D721Med (cell line): ENCODE results near the gene METAP1.

ENCODE experiments used
- DNase-seq: peaks from one replicate; pipeline ENCODE4 v3.0.0; 2011; ENCODE audit warnings: low spot score; ENCODE audit not compliant: insufficient read length
- FAIRE-seq: peaks from 2 replicates; lab custom pipeline; 2011; peaks lifted over from hg19 to GRCh38; lab: Jason Lieb, UNC
- CTCF ChIP-seq: IDR thresholded peaks from 2 replicates; pipeline ENCODE4 v1.5.1; 2012; ENCODE audit warnings: mild to moderate bottlenecking, control low read depth; ENCODE audit not compliant: insufficient read depth; ENCODE audit errors: missing control alignments

The METAP1 gene

GRCh38 chr4:99029018-99029735 is 33.7 kb downstream of the METAP1 start:
- FAIRE-seq: no peak
- no peak for DNase-seq
- no peak for TF ChIP-seq CTCF

GRCh38 chr4:99029852-99030251 is 34.3 kb downstream of the METAP1 start:
- no peak for TF ChIP-seq CTCF
- DNase-seq: no peak
- peak; percentile 60 for FAIRE-seq

GRCh38 chr4:99033956-99034355 is 38.4 kb downstream of the METAP1 start:
- FAIRE-seq (no peak), DNase-seq (no peak)
- TF ChIP-seq CTCF: no peak

- DNase-seq: no peak
- FAIRE-seq: no peak
- TF ChIP-seq CTCF: no peak
Observed at GRCh38 chr4:99038213-99038612, 42.7 kb downstream of the METAP1 start.

GRCh38 chr4:99043346-99043745 is 47.8 kb downstream of the METAP1 start:
- no peak for FAIRE-seq
- TF ChIP-seq CTCF: no peak
- DNase-seq: no peak

- no peak for TF ChIP-seq CTCF
- DNase-seq: no peak
- FAIRE-seq: no peak
Observed at GRCh38 chr4:99047710-99048109, 52.2 kb downstream of the METAP1 start.

GRCh38 chr4:99052902-99053301 is 57.4 kb downstream of the METAP1 start:
- DNase-seq (no peak), FAIRE-seq (no peak)
- no peak for TF ChIP-seq CTCF
